Measurements from ENCODE around the gene ST6GALNAC4. TPM values are rescaled to one million over a fixed set of nuclear protein-coding genes. Genes with fewer than 3 reads are reported as not detected.
A peak's percentile ranks its signal among the peaks of the same experiment; 100 is the strongest.

ST6GALNAC4 gene
- total and polyA plus RNA-seq, 9 of the 15 experiments (the other 6 are each of a cell fraction or from before 2014, with no cell fraction given), result 2.6 to 43.1 (median 15.4) TPM

DNA sequence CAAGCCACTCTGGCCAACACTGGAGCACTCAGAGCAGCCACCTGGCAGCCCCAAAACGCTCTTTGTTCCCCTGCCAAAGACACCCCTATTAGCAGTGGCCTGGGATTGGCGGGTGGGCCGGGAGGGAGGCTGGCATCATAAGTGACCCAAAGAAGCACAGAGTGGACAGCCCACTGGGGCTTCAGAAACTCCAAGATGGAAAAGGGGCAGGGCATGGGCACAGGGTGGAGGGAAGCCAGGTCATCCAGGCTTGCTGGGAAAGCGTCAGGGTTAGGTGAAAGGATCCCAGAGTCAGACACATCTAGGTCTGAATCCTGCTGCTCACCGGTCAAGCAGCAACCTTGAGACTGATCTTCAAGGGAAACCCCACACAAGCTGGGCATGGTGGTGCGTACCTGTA, 49.1 kb upstream of the ST6GALNAC4 start:
- Histone ChIP-seq H2AFZ (ENCODE audit: low read depth, low read length) (no peak overlapping the region), H3K36me3 (ENCODE audit: control insufficient read depth, insufficient read depth, low read length) (no peaks in the 10 kb centered on the region), H3K4me1 (replicated peaks in 1 of 2; ENCODE audit: control insufficient read depth in 2 of 2, insufficient read depth in 2 of 2, low read length in 2 of 2) (peaks cover 47 to 83% of the 10 kb centered on the region in 2 experiments), H3K4me2 (ENCODE audit: insufficient read depth, low read length) (peak overlapping the region; percentile 58; the same call in 1 of the 2 replicates), H3K27me3 (ENCODE audit: control insufficient read depth in 2 of 2, insufficient read depth in 2 of 2, low read length in 2 of 2) (no peaks in the 10 kb centered on the region), H3K4me3 (no peak overlapping the region), H3K79me2 (ENCODE audit: control insufficient read depth, insufficient read depth, low read length) (peaks cover 68% of the 10 kb centered on the region), H3K9ac (ENCODE audit: insufficient read depth in 1 of 2, low read depth in 2 of 2, low read length in 2 of 2) (peak overlapping the region; percentile 72 to 88; a peak in 3 of 4 replicates), H3K27ac (ENCODE audit: extremely low read depth, low read depth, low read length) (peak overlapping the region; percentile 69; the same call in 2 of the 3 replicates), H3K9me3 (replicated peaks; ENCODE audit: control insufficient read depth, insufficient read depth, low read depth, low read length) (no peaks in the 10 kb centered on the region), H3K9me1 (ENCODE audit: control insufficient read depth, insufficient read depth, low read length) (no peaks in the 10 kb centered on the region), H4K20me1 (replicated peaks; ENCODE audit: control insufficient read depth, insufficient read depth, low read length) (no peaks in the 10 kb centered on the region)
- ChIA-PET CTCF (ENCODE audit: low intra/inter-chr PET ratio) (no interaction called here), POLR2A (interaction anchor here (3.6 kb wide), 1 partner anchor 11 kb away, joined by 18 read pairs; no protein-coding TSS in a partner anchor)
- in situ Hi-C loops (cut with MboI), result loop anchor here (10.0 kb wide), 1 partner anchor 69 kb away; no protein-coding TSS in a partner anchor
- no TSS peak for BruUV-seq (replicated peaks)
- TF ChIP-seq TRIM28 (IDR thresholded peaks at IDR 0.05), result no peak
- TF ChIP-seq SRSF3 (IDR thresholded peaks at IDR 0.05; ENCODE audit: insufficient read depth, low read length), result no peak; the same call in 1 of the 2 replicates
- peak; percentile 19 for TF ChIP-seq RBFOX2 (IDR thresholded peaks at IDR 0.05; ENCODE audit: low read depth, low read length)
- no peak for TF ChIP-seq NR2C2 (CRISPR knock-in tag; IDR thresholded peaks at IDR 0.05)
- TF ChIP-seq NR2C2 (tag; IDR thresholded peaks at IDR 0.05), result 0 out of 2 replicates have a peak, but pooled peaks have one; percentile 5
- TF ChIP-seq, protein P1, sequence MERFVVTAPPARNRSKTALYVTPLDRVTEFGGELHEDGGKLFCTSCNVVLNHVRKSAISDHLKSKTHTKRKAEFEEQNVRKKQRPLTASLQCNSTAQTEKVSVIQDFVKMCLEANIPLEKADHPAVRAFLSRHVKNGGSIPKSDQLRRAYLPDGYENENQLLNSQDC (CRISPR knock-in tag; IDR thresholded peaks at IDR 0.05), result no peak
- no peak for TF ChIP-seq HDAC6 (IDR thresholded peaks at IDR 0.05; ENCODE audit: low read depth, low read length)
- TF ChIP-seq SIX5 (IDR thresholded peaks at IDR 0.05; ENCODE audit: borderline replicate concordance in 1 of 2, insufficient read depth in 1 of 2, low read depth in 1 of 2, low read length in 2 of 2), result no peak
- peak; percentile 27; the same call in 1 of the 2 replicates for TF ChIP-seq ZNF175 (CRISPR knock-in tag; IDR thresholded peaks at IDR 0.05; ENCODE audit: low read depth)
- intact Hi-C loops (cut with micrococcal nuclease), result no loop called here
- no peak for FAIRE-seq
- no peak for ATAC-seq
- WGBS (ENCODE audit: insufficient coverage, low coverage, missing lambda C conversion rate), result 68% methylated on average over 4 of the region's 6 CpGs
- no peak for DNase-seq (ENCODE audit: extremely low read depth in 1 of 4, low spot score in 3 of 4)
